ENCODE data around the gene AOPEP.
A peak's percentile ranks its signal among the peaks of the same experiment; 100 is the strongest.

Gene AOPEP

GRCh38 chr9:94772639-94773303 is 46.3 kb downstream of the AOPEP start:
- Histone ChIP-seq H3K4me1 (peaks cover 0 to 19% (median 0%) of the 10 kb centered on the region in 4 donors), H3K4me3 (no peak overlapping the region), H3K27ac (peak overlapping the region; percentile 54 to 57), H3K9me3 (no peaks in the 10 kb centered on the region), H3K27me3 (no peaks in the 10 kb centered on the region), H3K36me3 (no peaks in the 10 kb centered on the region)
- TF ChIP-seq, protein P1, sequence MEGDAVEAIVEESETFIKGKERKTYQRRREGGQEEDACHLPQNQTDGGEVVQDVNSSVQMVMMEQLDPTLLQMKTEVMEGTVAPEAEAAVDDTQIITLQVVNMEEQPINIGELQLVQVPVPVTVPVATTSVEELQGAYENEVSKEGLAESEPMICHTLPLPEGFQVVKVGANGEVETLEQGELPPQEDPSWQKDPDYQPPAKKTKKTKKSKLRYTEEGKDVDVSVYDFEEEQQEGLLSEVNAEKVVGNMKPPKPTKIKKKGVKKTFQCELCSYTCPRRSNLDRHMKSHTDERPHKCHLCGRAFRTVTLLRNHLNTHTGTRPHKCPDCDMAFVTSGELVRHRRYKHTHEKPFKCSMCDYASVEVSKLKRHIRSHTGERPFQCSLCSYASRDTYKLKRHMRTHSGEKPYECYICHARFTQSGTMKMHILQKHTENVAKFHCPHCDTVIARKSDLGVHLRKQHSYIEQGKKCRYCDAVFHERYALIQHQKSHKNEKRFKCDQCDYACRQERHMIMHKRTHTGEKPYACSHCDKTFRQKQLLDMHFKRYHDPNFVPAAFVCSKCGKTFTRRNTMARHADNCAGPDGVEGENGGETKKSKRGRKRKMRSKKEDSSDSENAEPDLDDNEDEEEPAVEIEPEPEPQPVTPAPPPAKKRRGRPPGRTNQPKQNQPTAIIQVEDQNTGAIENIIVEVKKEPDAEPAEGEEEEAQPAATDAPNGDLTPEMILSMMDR (IDR thresholded peaks at IDR 0.05) = no peak
- DNase-seq = no peak
- intact Hi-C loops (cut with DNase I; ENCODE audit: low total_unique reads) = loop anchor here (10.0 kb wide), 1 partner anchor 88 kb away; no protein-coding TSS in a partner anchor

GRCh38 chr9:94773655-94774054 is 47.2 kb downstream of the AOPEP start:
- H3K9me3 ChIP-seq = no peaks in the 10 kb centered on the region
- H3K4me1 ChIP-seq = peaks cover 0 to 19% (median 0%) of the 10 kb centered on the region in 4 donors
- TF ChIP-seq, protein P1 (IDR thresholded peaks at IDR 0.05) = no peak
- H3K27ac ChIP-seq = peak overlapping the region in 1 of 2 donors; percentile 57
- H3K4me3 ChIP-seq = no peak overlapping the region
- H3K36me3 ChIP-seq = no peaks in the 10 kb centered on the region
- intact Hi-C loops (cut with DNase I; ENCODE audit: low total_unique reads) = loop anchor here (10.0 kb wide), 1 partner anchor 89 kb away; no protein-coding TSS in a partner anchor
- no peak for DNase-seq
- H3K27me3 ChIP-seq = no peaks in the 10 kb centered on the region

DNA sequence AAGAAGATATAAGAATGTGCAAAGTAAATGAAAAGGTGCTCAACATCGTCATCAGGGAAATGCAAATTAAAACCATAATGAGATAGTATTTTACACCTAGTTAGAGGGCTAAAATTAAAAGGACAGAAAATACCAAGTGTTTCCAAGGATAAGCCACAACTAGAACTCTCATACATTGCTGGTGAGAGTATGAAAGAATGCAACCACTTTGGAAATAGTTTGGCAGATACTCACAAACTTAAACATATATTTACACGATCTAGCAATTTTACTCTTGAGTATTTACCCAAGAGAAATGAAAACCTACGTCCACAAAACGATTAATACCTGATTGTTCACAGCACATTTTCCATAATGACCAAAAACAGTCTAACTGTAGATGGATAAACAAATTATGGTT is 51.5 kb downstream of the AOPEP start:
- Histone ChIP-seq H3K36me3 (no peaks in the 10 kb centered on the region), H3K27me3 (no peaks in the 10 kb centered on the region), H3K4me1 (peaks cover 0 to 35% (median 13%) of the 10 kb centered on the region in 4 donors), H3K27ac (no peak overlapping the region), H3K4me3 (no peak overlapping the region), H3K9me3 (no peaks in the 10 kb centered on the region)
- intact Hi-C loops (cut with DNase I; ENCODE audit: low total_unique reads) = loop anchor here (10.0 kb wide), 1 partner anchor 93 kb away; no protein-coding TSS in a partner anchor
- no peak for DNase-seq
- TF ChIP-seq, protein P1 (IDR thresholded peaks at IDR 0.05) = no peak

- no peak overlapping the region for H3K4me3 ChIP-seq
- DNase-seq = no peak
- H3K4me1 ChIP-seq = peaks cover 0 to 32% (median 19%) of the 10 kb centered on the region in 4 donors
- intact Hi-C loops (cut with DNase I; ENCODE audit: low total_unique reads) = loop anchor here (10.0 kb wide), 1 partner anchor 94 kb away; no protein-coding TSS in a partner anchor
- H3K36me3 ChIP-seq = no peaks in the 10 kb centered on the region
- TF ChIP-seq, protein P1 (IDR thresholded peaks at IDR 0.05) = no peak
- H3K27ac ChIP-seq = no peak overlapping the region
- no peaks in the 10 kb centered on the region for H3K27me3 ChIP-seq
- H3K9me3 ChIP-seq = no peaks in the 10 kb centered on the region
These were observed 52.5 kb downstream of the AOPEP start for GRCh38 chr9:94779031-94779430.

DNA sequence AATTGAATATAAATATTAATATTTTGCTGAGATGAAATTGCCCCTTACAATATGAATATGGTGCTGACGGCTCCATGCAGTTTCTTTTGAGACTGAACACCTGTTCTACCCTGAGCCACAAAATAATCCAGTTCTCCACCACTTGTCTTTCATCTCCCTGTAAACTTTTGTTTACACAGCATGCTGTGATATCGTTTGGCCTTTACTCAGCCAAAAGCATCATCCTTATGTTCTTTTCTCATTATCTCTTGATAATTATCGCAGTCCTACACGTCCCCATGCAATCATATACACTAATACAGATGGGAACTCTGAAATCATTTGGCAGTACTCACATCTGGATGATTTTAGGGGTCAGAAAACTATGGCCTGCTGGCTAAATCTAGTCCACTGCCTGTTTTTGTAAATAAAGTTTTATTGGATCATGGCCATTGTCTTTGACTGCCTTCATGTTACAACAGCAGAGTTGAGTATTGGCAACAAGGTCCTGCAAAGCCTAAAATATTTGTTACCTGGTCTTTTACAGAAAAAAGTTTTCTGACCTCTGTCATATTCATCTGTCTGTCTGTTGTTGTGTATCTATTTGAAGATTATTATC is 53.3 kb downstream of the AOPEP start:
- Histone ChIP-seq H3K4me1 (peaks cover 0 to 32% (median 19%) of the 10 kb centered on the region in 4 donors), H3K4me3 (no peak overlapping the region), H3K9me3 (no peaks in the 10 kb centered on the region), H3K36me3 (no peaks in the 10 kb centered on the region), H3K27me3 (no peaks in the 10 kb centered on the region), H3K27ac (no peak overlapping the region)
- TF ChIP-seq, protein P1 (IDR thresholded peaks at IDR 0.05) = no peak
- intact Hi-C loops (cut with DNase I; ENCODE audit: low total_unique reads) = loop anchor here (5.0 to 10.0 kb wide), 2 partner anchors 95 to 348 kb away; no protein-coding TSS in a partner anchor
- DNase-seq = no peak

Data from tibial artery (tissue), 4 donors.